HG03045 (cell line): ENCODE data around the gene TENT4A.
"Not testable (repeated sequence)": the region's sequence is repeated elsewhere in the genome, so short reads cannot be mapped to it uniquely, and the experiment has no call there.

Source experiments
- ATAC-seq: cut with Tn5 transposase; IDR thresholded peaks from one replicate; pipeline ENCODE4 v1.9.1; 2021; ENCODE audit warnings: mild to moderate bottlenecking, moderate library complexity; ENCODE audit not compliant: unreplicated experiment

Gene TENT4A

GRCh38 chr5:6713274-6714225 lies at the start of gene TENT4A:
TSS of gene TENT4A (plus strand) at chr5:6713432. CDS start at chr5:6713984, 552 bp downstream.
- ATAC-seq, result peak; percentile 30

DNA sequence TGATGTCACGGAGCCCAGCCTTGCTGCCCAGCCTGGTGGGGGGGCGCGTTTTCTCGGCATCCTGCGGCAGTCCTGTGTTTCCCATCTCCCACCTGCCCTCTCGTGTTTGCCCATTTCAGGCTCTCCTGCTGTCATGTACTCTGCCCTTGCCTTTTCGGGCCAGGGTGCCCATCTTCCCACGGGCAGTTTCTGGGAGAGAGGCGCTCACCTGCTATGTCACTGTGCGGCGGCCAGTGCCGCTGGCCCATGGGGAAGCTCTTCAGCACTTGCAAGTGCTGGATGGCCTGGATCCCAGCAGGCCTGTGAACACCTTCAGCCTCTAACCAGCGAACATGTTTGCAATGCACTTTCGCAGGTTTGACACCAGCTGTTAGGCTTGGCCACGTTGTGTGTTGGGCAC lies 46.5 kb upstream of the TENT4A start:
- no peak for ATAC-seq

DNA sequence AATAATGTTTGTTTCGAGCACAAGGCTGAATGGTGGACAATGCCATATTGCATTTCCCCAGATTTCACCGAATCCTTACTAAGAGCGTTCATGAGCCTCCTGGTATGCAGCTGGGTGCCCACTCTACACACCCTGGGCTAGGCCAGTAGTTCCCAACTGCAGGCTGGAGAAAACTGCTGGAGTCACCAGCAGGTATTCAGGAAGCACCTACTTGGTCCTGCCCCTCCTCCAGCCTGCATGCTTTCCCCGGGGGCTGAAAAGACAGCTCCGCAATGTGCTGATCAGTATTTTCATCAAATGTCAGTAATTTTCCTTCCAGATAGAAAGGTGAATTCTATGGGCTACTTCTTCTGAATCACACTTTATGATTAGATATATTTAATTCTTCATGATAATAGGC lies 45.6 kb upstream of the TENT4A start:
- no peak for ATAC-seq

- ATAC-seq, result not testable (repeated sequence)
These were observed 44.5 kb upstream of the TENT4A start for GRCh38 chr5:6668717-6669116.

GRCh38 chr5:6673031-6673430 lies 40.2 kb upstream of the TENT4A start:
- ATAC-seq, result no peak

DNA sequence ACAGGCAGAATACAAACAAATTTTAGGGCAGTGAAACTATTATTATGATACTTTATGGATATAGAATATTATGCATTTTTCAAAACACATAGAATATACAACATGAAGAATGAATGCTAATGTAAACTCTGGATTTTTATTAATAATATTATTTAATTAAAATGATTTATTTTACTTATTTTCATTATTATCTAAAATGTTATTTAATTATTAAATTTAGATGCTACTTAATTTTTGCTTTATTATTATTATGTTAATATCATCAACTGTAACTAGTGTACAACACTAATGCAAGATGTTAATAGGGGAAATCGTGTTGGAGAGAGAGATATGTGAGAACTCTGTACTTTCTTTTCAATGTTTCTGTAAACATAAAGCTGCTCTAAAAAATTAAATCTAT lies 39.3 kb upstream of the TENT4A start:
- no peak for ATAC-seq

DNA sequence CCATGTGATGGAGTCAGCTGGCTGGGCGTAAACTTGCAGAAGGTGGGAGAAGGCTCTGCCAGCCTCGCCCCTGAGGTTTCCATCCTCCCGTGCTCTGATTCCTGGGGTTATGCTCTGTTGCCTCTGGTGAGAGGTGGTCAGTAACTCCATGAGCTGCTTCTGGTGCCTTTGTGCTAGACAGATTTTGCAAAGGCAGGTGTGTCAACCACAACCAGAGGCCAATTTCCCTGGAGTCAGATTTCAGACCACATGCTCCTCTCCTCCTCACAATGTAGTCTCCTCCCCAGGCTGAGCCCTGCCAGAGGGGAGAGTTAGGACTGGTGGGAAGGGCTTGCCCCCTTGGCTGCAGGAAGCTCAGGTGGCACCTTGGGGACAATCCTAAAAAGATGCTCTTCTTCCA lies 38.8 kb upstream of the TENT4A start:
- no peak for ATAC-seq

DNA sequence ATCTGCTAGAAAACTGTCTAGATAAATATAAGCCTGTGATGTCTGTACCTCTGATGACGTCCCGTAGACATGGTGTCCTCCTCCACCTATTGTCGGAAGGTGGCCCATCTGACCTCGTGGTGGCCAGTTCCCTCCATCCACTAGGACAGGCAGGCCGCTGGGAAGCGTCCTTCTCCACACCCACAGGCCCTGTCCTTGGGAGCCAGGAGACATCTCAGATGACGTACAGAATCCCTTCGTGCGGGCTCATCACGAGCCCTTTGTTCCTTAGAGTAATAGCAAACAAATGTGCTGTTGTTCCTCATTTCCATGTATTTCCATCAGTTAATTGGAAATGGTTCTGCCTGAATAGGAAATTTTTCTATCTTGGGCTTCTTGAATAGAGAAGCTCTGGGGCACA lies 38.3 kb upstream of the TENT4A start:
- no peak for ATAC-seq

GRCh38 chr5:6675784-6676491 lies 37.3 kb upstream of the TENT4A start:
- ATAC-seq, result no peak

DNA sequence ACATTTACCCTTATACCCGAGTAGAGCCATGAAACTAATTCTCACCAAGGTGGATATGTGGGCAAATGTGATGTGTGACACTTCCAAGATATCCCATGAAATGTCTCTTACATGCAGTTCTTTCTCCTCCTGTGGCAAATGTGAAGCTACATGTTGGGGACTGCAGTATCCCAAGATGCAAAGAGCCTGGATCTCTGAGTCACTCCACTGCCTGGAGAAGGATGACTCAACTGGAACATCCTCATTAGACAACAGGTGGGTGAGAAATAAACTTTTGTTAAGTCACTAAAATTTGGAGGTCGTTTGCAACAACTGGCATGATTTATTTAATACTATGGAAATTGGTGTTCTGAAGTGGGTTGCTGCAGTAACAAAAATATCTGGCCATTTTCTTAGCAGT lies 36.5 kb upstream of the TENT4A start:
- no peak for ATAC-seq

DNA sequence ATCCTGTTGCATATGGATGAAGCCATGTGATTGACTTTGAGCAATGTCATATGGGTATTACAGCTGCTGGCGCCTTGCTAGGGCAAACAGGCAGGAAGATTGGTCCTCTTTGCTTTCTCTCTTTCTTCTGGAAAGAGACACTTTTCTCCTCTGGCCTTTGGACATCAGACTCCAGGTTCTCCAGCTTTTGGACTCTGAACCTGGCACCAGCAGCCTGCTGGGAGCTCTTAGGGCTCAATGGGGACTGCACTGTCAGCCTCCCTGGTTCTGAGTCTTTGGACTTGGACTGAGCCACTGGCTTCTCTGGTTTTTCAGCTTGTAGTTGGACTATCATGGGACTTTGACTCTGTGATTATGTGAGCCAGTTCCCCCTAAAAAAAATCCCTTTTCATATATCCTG lies 34.8 kb upstream of the TENT4A start:
- ATAC-seq, result no peak

DNA sequence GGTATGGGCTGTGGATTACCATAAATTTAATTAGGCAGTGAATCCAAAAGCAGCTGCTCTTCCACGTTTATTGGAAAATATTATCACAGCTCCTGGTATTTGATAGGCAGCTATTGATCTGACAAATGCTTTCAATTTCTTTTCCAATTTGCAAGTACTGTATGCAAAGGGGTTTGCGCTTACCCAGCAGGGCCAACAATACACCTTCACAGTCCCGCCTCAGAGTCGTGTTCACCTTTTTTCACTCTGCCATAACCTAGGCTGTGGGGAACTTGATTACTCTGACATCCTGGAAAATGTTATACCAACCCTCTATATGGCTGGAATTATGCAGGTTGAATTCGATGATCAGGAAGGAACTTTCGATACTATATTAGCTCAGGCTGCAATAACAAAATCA lies 32.3 kb upstream of the TENT4A start:
- ATAC-seq, result no peak

GRCh38 chr5:6681682-6682081 lies 31.6 kb upstream of the TENT4A start:
- no peak for ATAC-seq

DNA sequence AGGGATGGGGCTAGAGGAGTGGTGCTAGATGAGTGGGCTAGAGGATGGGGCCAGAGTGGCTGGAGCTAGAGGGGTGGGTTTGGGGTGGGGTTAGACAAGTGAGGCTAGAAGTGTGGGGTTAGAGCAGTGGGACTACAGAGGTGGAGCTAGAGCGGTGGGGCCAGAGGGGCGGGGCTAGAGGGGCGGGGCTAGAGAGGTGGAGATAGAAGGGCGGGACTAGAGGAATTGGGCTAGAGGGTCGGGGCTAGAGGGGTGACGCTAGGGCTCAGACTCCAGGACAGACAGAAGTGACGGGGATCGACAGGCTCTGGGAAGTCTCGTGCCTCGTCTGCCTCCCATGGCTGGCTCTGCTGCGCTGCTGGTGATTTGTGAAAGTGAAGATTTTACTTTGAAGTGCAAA lies 31.0 kb upstream of the TENT4A start:
- no peak for ATAC-seq

GRCh38 chr5:6683241-6683640 lies 30.0 kb upstream of the TENT4A start:
- no peak for ATAC-seq

DNA sequence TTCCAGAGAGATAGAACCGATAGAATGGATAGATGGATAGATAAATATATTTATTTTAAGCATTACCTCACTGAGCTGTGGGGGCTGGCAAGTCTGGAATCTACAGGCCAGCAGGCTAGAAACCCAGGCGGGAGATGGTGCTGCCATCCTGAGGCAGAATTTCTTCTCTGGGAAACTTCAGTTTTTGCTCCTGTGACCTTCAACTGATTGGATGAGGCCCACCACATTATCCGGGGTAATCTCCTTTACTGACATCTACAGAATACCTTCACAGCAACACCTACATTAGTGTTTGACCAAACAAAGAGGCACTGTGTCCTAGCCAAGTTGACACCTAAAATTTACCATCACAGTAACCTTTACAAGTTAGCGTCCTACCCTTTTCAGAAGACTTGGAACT lies 29.2 kb upstream of the TENT4A start:
- ATAC-seq, result no peak

GRCh38 chr5:6686501-6686900 lies 26.7 kb upstream of the TENT4A start:
- ATAC-seq, result no peak

DNA sequence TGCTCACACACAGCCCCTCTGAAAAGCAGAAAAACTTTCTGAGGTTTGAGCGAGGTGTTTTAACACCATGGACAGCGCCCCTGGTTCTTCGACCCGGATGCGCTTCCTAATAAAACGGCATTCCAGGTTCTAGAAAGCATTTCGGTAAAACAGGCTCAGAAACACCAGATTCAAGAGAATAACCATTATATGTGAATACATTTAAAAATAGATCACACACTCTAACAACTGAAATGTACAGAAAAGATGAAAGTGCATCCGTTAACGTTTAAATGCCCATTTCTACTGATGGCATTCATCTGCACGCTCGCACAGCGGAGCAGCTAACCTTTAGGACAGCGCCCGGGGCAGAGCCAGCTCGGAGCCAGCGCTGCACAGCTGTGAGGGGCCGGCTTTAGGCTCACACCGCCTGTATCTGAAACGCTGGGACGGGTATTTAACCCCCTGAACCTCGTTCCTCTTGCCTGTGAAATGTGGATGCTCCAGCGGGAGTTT lies 26.3 kb upstream of the TENT4A start:
- no peak for ATAC-seq

- ATAC-seq, result no peak
These were observed 25.7 kb upstream of the TENT4A start for GRCh38 chr5:6687505-6687904.

DNA sequence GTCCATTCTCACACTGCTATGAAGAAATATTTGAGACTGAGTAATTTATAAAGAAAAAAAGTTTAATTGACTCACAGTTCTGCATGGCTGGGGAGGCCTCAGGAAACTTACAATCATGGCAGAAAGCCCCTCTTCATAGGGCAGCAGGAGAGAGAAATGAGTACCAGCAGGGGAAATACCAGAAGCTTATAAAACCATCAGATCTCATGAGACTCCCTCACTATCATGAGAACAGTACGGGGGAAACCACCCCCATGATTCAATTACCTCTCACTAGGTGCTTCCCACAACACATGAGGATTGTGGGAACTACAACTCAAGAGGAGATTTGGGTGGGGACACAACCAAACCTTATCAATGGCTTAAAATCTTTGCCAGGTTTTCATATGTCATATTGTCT lies 20.3 kb upstream of the TENT4A start:
- ATAC-seq, result no peak

DNA sequence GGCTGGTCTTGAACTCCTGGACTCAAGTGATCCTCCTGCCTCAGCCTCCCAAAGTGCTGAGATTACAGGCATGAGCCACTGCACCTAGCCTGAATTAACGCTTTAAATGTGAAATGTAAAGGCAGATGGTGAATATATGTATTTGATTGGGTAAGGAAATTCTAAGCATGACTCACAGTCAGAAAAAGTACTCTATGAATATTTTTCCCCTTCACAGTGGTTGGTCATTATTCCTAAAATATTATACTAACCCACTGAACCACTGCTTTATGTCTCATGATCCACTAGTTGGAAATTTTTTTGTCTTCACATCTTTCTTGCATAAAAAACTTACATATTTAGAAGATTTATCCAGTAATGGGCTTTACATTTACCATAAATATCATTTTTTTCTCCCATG lies 14.5 kb upstream of the TENT4A start:
- ATAC-seq, result no peak

DNA sequence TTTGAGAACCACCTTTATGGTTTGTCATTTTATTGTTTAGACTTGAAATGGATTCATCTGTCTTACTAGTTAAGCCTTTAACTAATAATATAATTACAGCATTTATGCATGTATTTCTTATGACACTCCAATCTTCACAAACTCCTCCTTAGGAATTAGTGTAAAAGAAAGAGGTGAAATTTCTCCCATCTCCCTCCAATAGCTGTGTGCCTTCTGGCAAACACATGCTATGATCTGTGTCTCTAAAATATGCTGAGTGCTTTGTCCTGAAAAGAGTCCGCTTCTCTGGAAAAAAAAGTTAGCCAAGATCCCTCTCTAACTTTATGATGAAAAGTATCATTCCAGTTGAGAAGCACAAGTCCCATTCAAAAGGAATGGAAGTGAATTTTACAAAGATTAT lies 13.9 kb upstream of the TENT4A start:
- ATAC-seq, result no peak
